Measurements from ENCODE around the gene HAUS1. TPM values are rescaled to one million over a fixed set of nuclear protein-coding genes. Genes with fewer than 3 reads are reported as not detected.
"Not testable (repeated sequence)": the region's sequence is repeated elsewhere in the genome, so short reads cannot be mapped to it uniquely, and the experiment has no call there.

Gene HAUS1
- total and polyA plus RNA-seq, 9 donors = 18.6 to 54.2 (median 28.1) TPM

DNA sequence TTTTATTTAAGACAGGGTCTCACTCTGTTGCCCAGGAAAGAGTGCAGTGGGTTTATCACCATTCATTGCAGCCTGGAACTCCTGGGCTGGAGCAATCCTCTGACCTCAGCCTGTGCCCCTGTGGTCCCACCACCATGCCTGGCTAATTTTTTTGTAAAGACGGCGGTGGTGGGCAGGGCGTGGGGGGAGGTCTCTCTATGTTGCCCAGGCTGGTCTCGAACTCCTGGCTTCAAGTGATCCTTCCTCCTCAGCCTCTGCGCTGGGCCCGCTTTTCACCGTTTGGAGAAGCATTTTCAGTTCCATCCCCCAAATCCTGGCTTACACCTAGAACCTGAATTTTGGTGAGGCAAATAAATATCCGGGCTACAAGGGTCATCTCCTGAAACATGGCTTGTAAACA lies 4.7 kb upstream of the HAUS1 start:
- no peaks in the 10 kb centered on the region for H3K9me3 ChIP-seq
- no peaks in the 10 kb centered on the region for H3K27me3 ChIP-seq
- no peak for TF ChIP-seq EP300 (IDR thresholded peaks at IDR 0.05)
- TF ChIP-seq, protein P1, sequence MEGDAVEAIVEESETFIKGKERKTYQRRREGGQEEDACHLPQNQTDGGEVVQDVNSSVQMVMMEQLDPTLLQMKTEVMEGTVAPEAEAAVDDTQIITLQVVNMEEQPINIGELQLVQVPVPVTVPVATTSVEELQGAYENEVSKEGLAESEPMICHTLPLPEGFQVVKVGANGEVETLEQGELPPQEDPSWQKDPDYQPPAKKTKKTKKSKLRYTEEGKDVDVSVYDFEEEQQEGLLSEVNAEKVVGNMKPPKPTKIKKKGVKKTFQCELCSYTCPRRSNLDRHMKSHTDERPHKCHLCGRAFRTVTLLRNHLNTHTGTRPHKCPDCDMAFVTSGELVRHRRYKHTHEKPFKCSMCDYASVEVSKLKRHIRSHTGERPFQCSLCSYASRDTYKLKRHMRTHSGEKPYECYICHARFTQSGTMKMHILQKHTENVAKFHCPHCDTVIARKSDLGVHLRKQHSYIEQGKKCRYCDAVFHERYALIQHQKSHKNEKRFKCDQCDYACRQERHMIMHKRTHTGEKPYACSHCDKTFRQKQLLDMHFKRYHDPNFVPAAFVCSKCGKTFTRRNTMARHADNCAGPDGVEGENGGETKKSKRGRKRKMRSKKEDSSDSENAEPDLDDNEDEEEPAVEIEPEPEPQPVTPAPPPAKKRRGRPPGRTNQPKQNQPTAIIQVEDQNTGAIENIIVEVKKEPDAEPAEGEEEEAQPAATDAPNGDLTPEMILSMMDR (IDR thresholded peaks at IDR 0.05) = no peak
- TF ChIP-seq POLR2A (IDR thresholded peaks at IDR 0.05) = no peak
- H3K4me3 ChIP-seq = no peak overlapping the region
- intact Hi-C loops (cut with DNase I) = loop anchor here in 1 of 4 donors (10.0 kb wide), 1 partner anchor 135 kb away; the partner anchor contains the start of gene EPG5
- no peaks in the 10 kb centered on the region for H3K36me3 ChIP-seq
- WGBS, 3 donors = 96 to 97% (median 96%) methylated on average over 8 of the region's 8 CpGs
- no peak for DNase-seq
- peaks cover 11% of the 10 kb centered on the region for H3K4me1 ChIP-seq (ENCODE audit: insufficient read depth)
- no peak overlapping the region for H3K27ac ChIP-seq

GRCh38 chr18:46109386-46109785 lies 5.2 kb downstream of the HAUS1 start:
- no peak for DNase-seq
- intact Hi-C loops (cut with DNase I) = no loop called here
- Histone ChIP-seq H3K4me3 (no peak overlapping the region), H3K36me3 (no peaks in the 10 kb centered on the region), H3K4me1 (ENCODE audit: insufficient read depth) (no peaks in the 10 kb centered on the region), H3K27ac (no peak overlapping the region), H3K27me3 (no peaks in the 10 kb centered on the region), H3K9me3 (no peaks in the 10 kb centered on the region)
- 94 to 95% (median 95%) methylated on average over 5 of the region's 5 CpGs for WGBS, 3 donors
- TF ChIP-seq POLR2A (IDR thresholded peaks at IDR 0.05) = no peak

DNA sequence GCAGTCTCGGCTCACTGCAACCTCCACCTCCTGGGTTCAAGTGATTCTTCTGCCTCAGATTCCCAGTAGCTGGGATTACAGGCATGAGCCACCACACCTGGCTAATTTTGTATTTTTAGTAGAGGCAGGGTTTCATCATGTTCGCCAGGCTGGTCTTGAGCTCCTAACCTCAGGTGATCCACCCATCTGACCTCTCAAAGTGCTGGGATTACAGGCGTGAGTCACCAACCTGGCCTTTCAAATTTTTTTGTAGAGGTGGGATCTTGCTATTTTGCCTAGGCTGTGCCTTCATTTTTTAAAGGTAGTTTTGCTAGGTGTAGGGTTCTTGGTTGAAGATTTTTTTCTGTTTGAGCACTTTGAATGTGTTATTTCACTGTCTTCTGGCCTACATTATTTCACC lies 6.2 kb downstream of the HAUS1 start:
- H3K36me3 ChIP-seq = no peaks in the 10 kb centered on the region

GRCh38 chr18:46113751-46114150 lies 9.6 kb downstream of the HAUS1 start:
- Histone ChIP-seq H3K27ac (no peak overlapping the region), H3K27me3 (no peaks in the 10 kb centered on the region), H3K4me3 (no peak overlapping the region), H3K36me3 (no peaks in the 10 kb centered on the region), H3K9me3 (no peaks in the 10 kb centered on the region), H3K4me1 (ENCODE audit: insufficient read depth) (no peaks in the 10 kb centered on the region)
- TF ChIP-seq, protein P1 (IDR thresholded peaks at IDR 0.05) = no peak
- TF ChIP-seq EP300 (IDR thresholded peaks at IDR 0.05) (no peak), POLR2A (IDR thresholded peaks at IDR 0.05) (no peak)
- 47 to 79% (median 69%) methylated on average over 1 of the region's 1 CpG for WGBS, 3 donors
- intact Hi-C loops (cut with DNase I) = no loop called here
- no peak for DNase-seq

More for the DNA sequence above, 6.2 kb downstream of the HAUS1 start:
- intact Hi-C loops (cut with DNase I) = no loop called here
- TF ChIP-seq POLR2A (IDR thresholded peaks at IDR 0.05) = no peak
- no peak for TF ChIP-seq EP300 (IDR thresholded peaks at IDR 0.05)
- TF ChIP-seq, protein P1 (IDR thresholded peaks at IDR 0.05) = no peak
- no peak for DNase-seq
- Histone ChIP-seq H3K4me3 (no peak overlapping the region), H3K27ac (no peak overlapping the region), H3K4me1 (ENCODE audit: insufficient read depth) (no peaks in the 10 kb centered on the region), H3K27me3 (no peaks in the 10 kb centered on the region), H3K9me3 (no peaks in the 10 kb centered on the region)
- WGBS, 3 donors = 97 to 100% (median 97%) methylated on average over 3 of the region's 3 CpGs

GRCh38 chr18:46126625-46127024 lies 22.4 kb downstream of the HAUS1 start:
- H3K4me3 ChIP-seq; H3K9me3 ChIP-seq; H3K27me3 ChIP-seq; H3K27ac ChIP-seq; H3K36me3 ChIP-seq; intact Hi-C loops (cut with DNase I); H3K4me1 ChIP-seq (ENCODE audit: insufficient read depth); DNase-seq: not testable (repeated sequence)
- WGBS, 3 donors = 77 to 100% (median 98%) methylated on average over 4 of the region's 4 CpGs

All from ovary (tissue), 9 donors.